Measurements from ENCODE around the gene CAMK1D. TPM values are rescaled to one million over a fixed set of nuclear protein-coding genes. Genes with fewer than 3 reads are reported as not detected.

CAMK1D gene
- total RNA-seq, 8 experiments from 2014 or later: 1.9 to 15.8 (median 7.4) TPM

DNA sequence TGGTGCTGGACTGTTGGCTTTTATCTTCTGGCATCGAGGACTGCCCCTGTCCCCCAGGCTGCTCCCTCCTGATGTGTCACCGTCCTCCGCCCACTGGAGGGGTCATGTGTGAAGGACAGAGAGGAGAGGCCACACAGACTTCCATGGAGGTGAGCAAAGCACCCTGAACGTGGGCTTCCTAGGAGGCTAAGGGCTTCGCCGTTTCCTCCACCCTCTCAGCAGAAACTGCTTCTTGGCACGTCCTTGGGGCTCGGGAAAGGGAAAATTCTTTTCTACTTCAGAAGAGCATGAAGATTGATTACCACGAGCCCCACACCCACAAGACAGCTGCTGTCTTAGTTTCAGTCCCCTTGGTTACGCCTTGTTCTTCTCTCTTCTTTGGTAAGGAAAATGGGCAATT, 433.9 kb downstream of the CAMK1D start:
- ATAC-seq (replicated peaks in 6 of 8): peak in 6 of 8 experiments; percentile 58 to 88 (median 64)
- WGBS, 10 experiments: 20 to 100% (median 34%) methylated on average over 1 to 7 of the region's 10 CpGs; no CpG with 5 or more reads in 3 of the 10 experiments
- Histone ChIP-seq H3K27ac (no peak overlapping the region), H3K4me1 (replicated peaks in 1 of 2) (peaks cover 8 to 12% of the 10 kb centered on the region in 2 donors), H3K4me3 (no peak overlapping the region)
- in situ Hi-C loops (cut with MboI; ENCODE audit: low pct_unique_long_range_greater_than_20kb in 2 of 9, low sequenced_read_pairs in 9 of 9, unreplicated experiment in 9 of 9): no loop called here

- H3K4me3 ChIP-seq: no peak overlapping the region
- H3K4me1 ChIP-seq (replicated peaks in 1 of 2): peaks cover 8 to 12% of the 10 kb centered on the region in 2 donors
- 43 to 87% (median 79%) methylated on average over 1 to 6 of the region's 6 CpGs; no CpG with 5 or more reads in 3 of the 10 experiments for WGBS, 10 experiments
- no peak overlapping the region for H3K27ac ChIP-seq
- ATAC-seq (replicated peaks in 6 of 8): no peak
- in situ Hi-C loops (cut with MboI; ENCODE audit: low pct_unique_long_range_greater_than_20kb in 2 of 9, low sequenced_read_pairs in 9 of 9, unreplicated experiment in 9 of 9): no loop called here
These were observed 435.3 kb downstream of the CAMK1D start for GRCh38 chr10:12784646-12785045.

DNA sequence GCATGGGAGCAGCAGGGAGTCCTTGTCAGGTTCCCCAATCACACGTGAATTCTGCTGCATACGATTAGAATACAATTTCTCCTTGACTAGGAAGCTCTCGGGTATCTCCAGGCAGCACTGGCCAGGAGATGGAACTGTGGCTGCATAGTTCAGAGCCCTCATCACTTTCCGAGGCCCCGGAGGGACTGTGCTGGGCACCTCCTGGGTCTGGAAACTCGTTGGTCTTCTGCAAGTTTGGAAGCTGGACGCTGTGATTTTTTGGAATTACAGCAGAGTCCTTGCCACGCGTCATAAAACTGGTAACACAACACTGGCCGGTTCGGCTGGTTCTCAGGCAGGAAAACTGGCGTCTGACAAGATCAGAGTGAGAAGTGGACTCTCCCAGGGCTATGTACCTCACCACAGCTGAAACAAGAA, 436.1 kb downstream of the CAMK1D start:
- Histone ChIP-seq H3K4me1 (replicated peaks in 1 of 2) (peaks cover 8 to 12% of the 10 kb centered on the region in 2 donors), H3K4me3 (no peak overlapping the region), H3K27ac (no peak overlapping the region)
- no peak for ATAC-seq (replicated peaks in 6 of 8)
- 0 to 92% (median 72%) methylated on average over 1 to 11 of the region's 12 CpGs; no CpG with 5 or more reads in 3 of the 10 experiments for WGBS, 10 experiments
- in situ Hi-C loops (cut with MboI; ENCODE audit: low pct_unique_long_range_greater_than_20kb in 2 of 9, low sequenced_read_pairs in 9 of 9, unreplicated experiment in 9 of 9): no loop called here

DNA sequence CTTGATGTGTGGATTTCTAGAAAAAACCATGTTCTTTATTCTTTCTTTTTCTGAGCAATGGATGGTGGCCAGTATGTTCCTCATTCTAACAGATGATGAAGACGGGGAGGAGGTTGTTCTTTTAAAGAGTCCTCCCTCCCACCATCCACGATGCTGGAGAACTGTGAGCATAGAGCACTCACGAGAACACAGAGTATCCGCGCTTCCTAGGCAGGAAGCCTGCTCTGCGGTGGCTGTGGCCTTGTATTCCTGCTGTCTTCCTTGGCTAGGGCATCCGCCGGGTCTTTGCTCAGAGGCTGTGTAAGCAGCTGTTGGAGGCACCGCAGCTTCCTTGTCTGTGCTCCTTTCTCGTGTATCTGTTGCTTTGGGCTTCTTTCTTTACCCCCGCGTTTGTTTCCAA, 437.9 kb downstream of the CAMK1D start:
- 0 to 100% (median 60%) methylated on average over 1 to 7 of the region's 12 CpGs; no CpG with 5 or more reads in 3 of the 10 experiments for WGBS, 10 experiments
- in situ Hi-C loops (cut with MboI; ENCODE audit: low pct_unique_long_range_greater_than_20kb in 2 of 9, low sequenced_read_pairs in 9 of 9, unreplicated experiment in 9 of 9): no loop called here
- H3K4me3 ChIP-seq: no peak overlapping the region
- ATAC-seq (replicated peaks in 6 of 8): no peak
- H3K4me1 ChIP-seq (replicated peaks in 1 of 2): peaks cover 8 to 12% of the 10 kb centered on the region in 2 donors
- no peak overlapping the region for H3K27ac ChIP-seq

- no peak overlapping the region for H3K27ac ChIP-seq
- WGBS, 10 experiments: 42 to 97% (median 71%) methylated on average over 2 to 6 of the region's 10 CpGs; no CpG with 5 or more reads in 5 of the 10 experiments
- peaks cover 4 to 6% of the 10 kb centered on the region in 2 donors for H3K4me1 ChIP-seq (replicated peaks in 1 of 2)
- H3K4me3 ChIP-seq: no peak overlapping the region
- no peak for ATAC-seq (replicated peaks in 6 of 8)
- in situ Hi-C loops (cut with MboI; ENCODE audit: low pct_unique_long_range_greater_than_20kb in 2 of 9, low sequenced_read_pairs in 9 of 9, unreplicated experiment in 9 of 9): no loop called here
These were observed 438.9 kb downstream of the CAMK1D start for GRCh38 chr10:12788277-12788676.

DNA sequence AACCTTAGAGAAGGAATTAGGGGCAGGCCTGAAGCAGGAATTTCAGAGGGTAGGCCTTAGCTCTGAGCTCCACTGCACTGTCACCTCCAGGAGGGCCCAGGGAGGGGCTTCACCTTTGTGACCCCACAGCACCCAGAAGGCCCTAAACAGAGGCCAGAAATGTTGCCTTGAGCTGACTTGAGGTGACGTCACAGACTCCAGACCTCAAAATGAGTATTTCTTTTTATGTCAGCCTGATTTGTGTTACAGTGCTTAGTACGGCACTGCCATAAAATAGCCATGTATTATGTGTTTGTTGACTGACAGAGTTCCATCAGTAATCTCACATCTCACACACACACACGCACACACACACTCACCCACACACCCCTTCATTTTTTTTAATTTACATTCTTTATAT, 440.9 kb downstream of the CAMK1D start:
- Histone ChIP-seq H3K4me3 (no peak overlapping the region), H3K4me1 (replicated peaks in 1 of 2) (no peaks in the 10 kb centered on the region), H3K27ac (no peak overlapping the region)
- in situ Hi-C loops (cut with MboI; ENCODE audit: low pct_unique_long_range_greater_than_20kb in 2 of 9, low sequenced_read_pairs in 9 of 9, unreplicated experiment in 9 of 9): no loop called here
- 0 to 100% (median 100%) methylated on average over 1 to 2 of the region's 3 CpGs; no CpG with 5 or more reads in 1 of the 10 experiments for WGBS, 10 experiments
- no peak for ATAC-seq (replicated peaks in 6 of 8)

GRCh38 chr10:12791728-12792127, 442.4 kb downstream of the CAMK1D start:
- WGBS, 10 experiments: 100% methylated on average over 1 of the region's 1 CpG; no CpG with 5 or more reads in 4 of the 10 experiments
- no peak for ATAC-seq (replicated peaks in 6 of 8)
- H3K27ac ChIP-seq: no peak overlapping the region
- H3K4me3 ChIP-seq: no peak overlapping the region
- in situ Hi-C loops (cut with MboI; ENCODE audit: low pct_unique_long_range_greater_than_20kb in 2 of 9, low sequenced_read_pairs in 9 of 9, unreplicated experiment in 9 of 9): no loop called here
- peaks cover 3 to 4% of the 10 kb centered on the region in 2 donors for H3K4me1 ChIP-seq (replicated peaks in 1 of 2)

GRCh38 chr10:12792889-12793556, 443.7 kb downstream of the CAMK1D start:
- Histone ChIP-seq H3K4me3 (no peak overlapping the region), H3K4me1 (replicated peaks in 1 of 2) (peaks cover 3 to 7% of the 10 kb centered on the region in 2 donors), H3K27ac (no peak overlapping the region)
- in situ Hi-C loops (cut with MboI; ENCODE audit: low pct_unique_long_range_greater_than_20kb in 2 of 9, low sequenced_read_pairs in 9 of 9, unreplicated experiment in 9 of 9): no loop called here
- 0 to 100% (median 86%) methylated on average over 1 to 6 of the region's 7 CpGs for WGBS, 10 experiments
- peak in 2 of 8 experiments; percentile 59 to 79 for ATAC-seq (replicated peaks in 6 of 8)

DNA sequence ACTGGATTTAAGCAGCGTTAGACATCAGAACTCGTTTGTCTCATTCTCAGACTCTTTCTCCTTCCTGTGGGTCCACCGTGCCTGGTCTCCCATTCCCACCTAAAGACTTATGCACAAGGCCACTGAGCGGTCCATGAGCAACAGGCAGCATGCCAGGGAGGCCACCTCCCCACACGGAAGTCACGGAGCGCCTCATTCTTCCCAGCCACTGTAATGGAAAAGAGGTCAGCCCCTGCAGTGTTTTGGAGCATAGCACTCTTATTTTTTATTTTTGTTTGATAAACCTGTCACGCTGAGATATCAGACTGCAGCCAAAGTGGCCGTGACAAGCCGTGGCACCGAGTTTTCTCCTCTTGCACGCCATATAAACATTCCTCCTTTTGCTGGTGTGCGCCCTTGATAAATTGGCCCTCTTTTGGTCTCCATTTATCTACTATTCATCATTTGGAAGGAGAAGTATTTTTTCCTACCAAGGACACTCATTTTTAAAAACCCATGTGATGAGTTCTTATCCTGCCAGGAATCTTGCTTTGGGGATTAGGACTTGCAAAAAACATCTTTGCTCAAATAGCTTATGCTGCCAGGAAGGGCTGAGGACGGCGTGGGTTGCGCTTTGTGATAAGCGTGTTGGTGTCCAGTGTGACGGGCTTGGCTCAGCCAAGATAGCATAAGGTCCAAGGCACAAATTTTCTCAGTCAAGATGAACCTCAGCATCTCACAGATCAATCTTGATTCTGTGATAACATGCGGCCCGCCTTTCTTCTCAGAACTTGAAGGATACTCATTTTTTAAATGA, 446.2 kb downstream of the CAMK1D start:
- no peak overlapping the region for H3K4me3 ChIP-seq
- peaks cover 3 to 7% of the 10 kb centered on the region in 2 donors for H3K4me1 ChIP-seq (replicated peaks in 1 of 2)
- H3K27ac ChIP-seq: no peak overlapping the region
- 52 to 98% (median 92%) methylated on average over 3 to 15 of the region's 20 CpGs; no CpG with 5 or more reads in 1 of the 10 experiments for WGBS, 10 experiments
- no peak for ATAC-seq (replicated peaks in 6 of 8)
- in situ Hi-C loops (cut with MboI; ENCODE audit: low pct_unique_long_range_greater_than_20kb in 2 of 9, low sequenced_read_pairs in 9 of 9, unreplicated experiment in 9 of 9): no loop called here

GRCh38 chr10:12796401-12797160, 447.2 kb downstream of the CAMK1D start:
- no peak overlapping the region for H3K27ac ChIP-seq
- ATAC-seq (replicated peaks in 6 of 8): peak in 1 of 8 experiments; percentile 17
- in situ Hi-C loops (cut with MboI; ENCODE audit: low pct_unique_long_range_greater_than_20kb in 2 of 9, low sequenced_read_pairs in 9 of 9, unreplicated experiment in 9 of 9): no loop called here
- H3K4me1 ChIP-seq (replicated peaks in 1 of 2): peaks cover 3 to 7% of the 10 kb centered on the region in 2 donors
- no peak overlapping the region for H3K4me3 ChIP-seq
- WGBS, 10 experiments: 7 to 90% (median 65%) methylated on average over 1 to 10 of the region's 13 CpGs

- peaks cover 3 to 7% of the 10 kb centered on the region in 2 donors for H3K4me1 ChIP-seq (replicated peaks in 1 of 2)
- in situ Hi-C loops (cut with MboI; ENCODE audit: low pct_unique_long_range_greater_than_20kb in 2 of 9, low sequenced_read_pairs in 9 of 9, unreplicated experiment in 9 of 9): no loop called here
- 36 to 100% (median 72%) methylated on average over 1 to 9 of the region's 11 CpGs; no CpG with 5 or more reads in 1 of the 10 experiments for WGBS, 10 experiments
- no peak overlapping the region for H3K4me3 ChIP-seq
- H3K27ac ChIP-seq: no peak overlapping the region
- ATAC-seq (replicated peaks in 6 of 8): no peak
These were observed 448.3 kb downstream of the CAMK1D start for GRCh38 chr10:12797471-12798262.

DNA sequence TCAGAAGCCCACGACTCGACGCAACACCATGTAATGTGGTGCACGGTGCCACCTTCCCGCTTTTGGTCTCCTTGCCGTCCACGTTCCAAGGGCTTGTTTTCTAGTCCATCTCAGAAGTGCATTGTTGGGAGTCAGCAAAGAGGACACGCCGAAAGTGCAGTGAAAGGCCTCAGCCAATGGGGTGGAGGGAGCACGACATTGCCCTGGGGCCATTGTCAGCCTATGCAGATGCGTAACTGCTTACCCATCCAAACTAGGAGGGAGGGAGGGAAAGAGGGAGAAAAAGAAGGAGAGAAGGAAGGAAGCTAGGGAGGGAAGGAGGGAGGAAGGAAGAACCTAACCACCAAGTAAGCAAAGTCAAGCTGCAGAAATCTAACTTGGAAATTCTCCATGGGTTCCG, 449.8 kb downstream of the CAMK1D start:
- in situ Hi-C loops (cut with MboI; ENCODE audit: low pct_unique_long_range_greater_than_20kb in 2 of 9, low sequenced_read_pairs in 9 of 9, unreplicated experiment in 9 of 9): no loop called here
- H3K4me3 ChIP-seq: no peak overlapping the region
- ATAC-seq (replicated peaks in 6 of 8): peak in 3 of 8 experiments; percentile 65 to 73 (median 69)
- no peak overlapping the region for H3K27ac ChIP-seq
- peaks cover 6 to 7% of the 10 kb centered on the region in 2 donors for H3K4me1 ChIP-seq (replicated peaks in 1 of 2)
- 60 to 88% (median 67%) methylated on average over 2 to 5 of the region's 12 CpGs; no CpG with 5 or more reads in 3 of the 10 experiments for WGBS, 10 experiments

All from motor neuron (in vitro differentiated cells).